Fibroblast of pulmonary artery (primary cell): ENCODE data around the gene PODXL2.

Source experiments
- DNase-seq: peaks from one replicate; pipeline ENCODE4 v3.0.0-alpha.2; 2010; ENCODE audit warnings: low read depth
- H3K4me3 ChIP-seq: replicated peaks from 2 replicates; pipeline ENCODE4 v1.5.1; 2011; ENCODE audit warnings: low read depth, mild to moderate bottlenecking, control low read depth, low read length, moderate library complexity
- TF ChIP-seq, protein P1 (sequence below): IDR thresholded peaks from 2 replicates; pipeline ENCODE4 v1.5.1; 2011; ENCODE audit warnings: mild to moderate bottlenecking, control low read depth, low read length, inconsistent platforms; ENCODE audit errors: missing control alignments

The PODXL2 gene

DNA sequence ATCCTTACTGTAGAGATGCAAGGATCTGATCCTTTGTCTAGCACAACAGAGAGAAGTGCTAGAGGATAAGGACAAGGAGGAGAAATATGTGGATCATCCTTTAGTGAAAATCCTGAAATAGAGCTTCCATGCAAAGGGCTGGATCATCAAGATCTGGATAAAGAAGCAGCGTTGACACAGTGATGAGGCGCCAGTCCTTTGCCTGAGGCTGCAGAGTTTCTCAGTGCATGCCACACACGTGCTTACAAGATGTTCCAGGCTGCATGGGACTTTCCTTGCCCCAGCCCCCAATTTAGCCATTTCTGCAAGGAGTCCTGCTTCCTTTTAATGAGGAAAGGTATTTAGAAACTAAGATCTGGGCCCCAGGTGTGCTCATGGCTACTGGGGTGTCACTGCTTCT lies 36.6 kb downstream of the PODXL2 start:
- no peak for DNase-seq
- no peak overlapping the region for H3K4me3 ChIP-seq
- TF ChIP-seq, protein P1, sequence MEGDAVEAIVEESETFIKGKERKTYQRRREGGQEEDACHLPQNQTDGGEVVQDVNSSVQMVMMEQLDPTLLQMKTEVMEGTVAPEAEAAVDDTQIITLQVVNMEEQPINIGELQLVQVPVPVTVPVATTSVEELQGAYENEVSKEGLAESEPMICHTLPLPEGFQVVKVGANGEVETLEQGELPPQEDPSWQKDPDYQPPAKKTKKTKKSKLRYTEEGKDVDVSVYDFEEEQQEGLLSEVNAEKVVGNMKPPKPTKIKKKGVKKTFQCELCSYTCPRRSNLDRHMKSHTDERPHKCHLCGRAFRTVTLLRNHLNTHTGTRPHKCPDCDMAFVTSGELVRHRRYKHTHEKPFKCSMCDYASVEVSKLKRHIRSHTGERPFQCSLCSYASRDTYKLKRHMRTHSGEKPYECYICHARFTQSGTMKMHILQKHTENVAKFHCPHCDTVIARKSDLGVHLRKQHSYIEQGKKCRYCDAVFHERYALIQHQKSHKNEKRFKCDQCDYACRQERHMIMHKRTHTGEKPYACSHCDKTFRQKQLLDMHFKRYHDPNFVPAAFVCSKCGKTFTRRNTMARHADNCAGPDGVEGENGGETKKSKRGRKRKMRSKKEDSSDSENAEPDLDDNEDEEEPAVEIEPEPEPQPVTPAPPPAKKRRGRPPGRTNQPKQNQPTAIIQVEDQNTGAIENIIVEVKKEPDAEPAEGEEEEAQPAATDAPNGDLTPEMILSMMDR, result no peak

DNA sequence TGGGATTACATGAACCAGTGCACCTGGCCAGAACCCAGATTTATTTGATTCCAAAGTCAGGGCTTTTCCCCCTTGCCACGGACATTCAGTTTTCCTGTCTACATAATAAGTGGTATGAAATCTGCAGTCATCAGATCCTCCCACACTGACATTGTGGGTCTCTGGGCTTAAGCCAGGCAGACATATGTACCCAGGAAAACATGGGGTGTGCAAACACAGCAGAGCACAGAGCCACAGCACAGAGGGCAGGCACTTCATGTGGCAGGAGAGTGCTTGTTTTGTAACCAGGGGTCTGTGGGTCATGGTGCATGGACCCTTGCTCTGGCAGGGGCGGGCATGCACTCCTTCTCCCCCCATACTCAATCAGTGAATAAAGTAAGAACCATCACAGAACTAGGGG lies 37.7 kb downstream of the PODXL2 start:
- DNase-seq, result no peak
- TF ChIP-seq, protein P1, result no peak
- H3K4me3 ChIP-seq, result no peak overlapping the region

DNA sequence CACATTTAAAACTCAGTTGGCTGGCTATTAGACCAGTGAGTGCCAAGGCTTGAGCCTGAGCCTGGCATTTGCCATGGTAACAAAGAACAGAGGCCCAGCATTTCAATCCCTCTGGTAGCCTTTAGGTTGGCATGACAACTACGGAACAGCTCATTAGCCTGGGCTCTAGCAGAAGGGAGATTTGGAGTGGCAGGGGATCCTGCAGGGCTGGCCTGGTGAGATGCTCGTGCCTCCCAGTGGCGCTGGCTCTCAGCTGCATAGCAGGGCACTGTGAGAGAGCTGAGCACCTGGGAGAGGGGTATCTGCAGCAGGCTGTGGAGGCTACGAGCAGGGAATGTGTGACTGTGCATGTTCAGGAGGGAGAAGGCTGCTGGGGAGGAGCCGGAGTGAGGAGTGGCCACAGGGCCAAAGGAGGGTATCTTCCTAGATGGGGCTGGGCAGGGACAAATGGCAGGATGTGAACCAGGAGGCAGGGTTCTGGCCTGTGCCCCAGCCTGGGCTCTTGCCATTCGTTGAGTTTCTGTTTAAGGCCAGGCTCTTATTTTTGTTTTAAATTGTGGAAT lies 38.2 kb downstream of the PODXL2 start:
- no peak for DNase-seq
- TF ChIP-seq, protein P1, result no peak
- no peak overlapping the region for H3K4me3 ChIP-seq

DNA sequence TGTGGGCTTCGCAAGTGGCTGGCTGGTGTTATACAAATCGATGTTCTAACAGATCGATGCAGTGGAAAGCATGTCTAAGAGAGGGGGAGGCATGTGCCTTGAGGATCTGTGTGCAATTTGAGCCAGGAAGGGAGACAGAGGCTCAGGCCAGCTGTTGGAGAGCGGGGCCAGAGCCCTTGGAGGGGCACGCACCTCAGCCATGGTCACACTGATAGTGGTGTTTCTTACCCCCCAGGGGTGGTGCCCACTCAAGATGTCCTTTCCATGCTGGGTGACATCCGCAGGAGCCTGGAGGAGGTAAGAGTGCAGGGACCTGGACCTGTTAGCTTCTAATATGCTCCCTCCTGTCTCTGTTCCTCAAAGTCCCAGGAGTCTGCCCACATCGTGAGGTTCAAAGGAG lies 39.9 kb downstream of the PODXL2 start:
- DNase-seq, result no peak
- TF ChIP-seq, protein P1, result no peak
- H3K4me3 ChIP-seq, result no peak overlapping the region

DNA sequence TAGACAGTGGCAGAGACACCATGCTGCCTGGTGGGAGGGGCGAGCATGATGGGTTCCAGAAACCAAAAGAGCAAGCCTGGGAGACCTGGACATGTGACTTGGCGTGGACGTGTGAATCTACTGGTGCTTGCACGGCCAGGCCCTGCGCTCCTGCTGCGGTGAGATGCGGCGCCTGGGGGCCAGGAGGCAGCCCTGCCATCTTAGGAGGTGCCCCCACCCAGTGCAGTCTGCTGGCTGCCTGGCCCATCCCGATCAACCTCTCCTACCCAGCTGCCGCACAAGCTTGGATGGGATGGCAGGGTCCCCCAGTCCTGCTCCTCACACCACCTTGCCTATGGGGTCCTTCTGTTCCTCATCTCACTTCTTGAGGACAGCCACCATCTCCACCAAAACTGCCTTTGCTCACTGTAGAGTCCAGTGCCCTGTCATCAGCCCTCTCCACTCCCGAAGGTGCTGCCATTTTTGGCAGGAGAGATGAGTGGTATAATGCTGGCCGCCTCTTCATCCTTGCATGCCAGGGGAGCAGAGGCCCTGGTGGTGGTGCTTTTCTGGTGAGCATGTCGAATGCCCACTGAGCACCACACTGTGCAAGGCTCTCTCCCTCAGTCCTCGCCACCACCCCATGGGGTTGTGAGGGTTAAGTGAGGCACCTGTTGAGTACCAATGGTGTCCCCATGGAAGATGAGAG lies 40.7 kb downstream of the PODXL2 start:
- no peak overlapping the region for H3K4me3 ChIP-seq
- no peak for DNase-seq
- TF ChIP-seq, protein P1, result no peak

DNA sequence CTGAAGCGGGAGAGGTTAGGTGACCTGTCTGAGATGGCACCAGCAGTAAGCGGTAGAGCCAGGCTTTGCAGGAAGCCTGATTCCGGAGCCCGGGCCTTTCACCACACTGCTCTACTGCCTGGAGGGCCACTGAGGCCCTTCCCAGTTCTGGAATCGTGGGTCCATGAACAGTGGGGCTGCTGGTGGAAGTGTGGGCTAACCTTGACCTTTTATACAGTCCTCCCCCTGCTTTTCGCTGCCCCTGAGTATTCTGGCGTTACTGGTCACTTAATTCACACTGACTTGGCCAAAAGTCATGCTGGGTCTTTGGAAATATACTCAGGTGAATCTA lies 41.2 kb downstream of the PODXL2 start:
- TF ChIP-seq, protein P1, result no peak
- no peak for DNase-seq
- no peak overlapping the region for H3K4me3 ChIP-seq
